ENCODE measurements around the gene SNRPA1.

Gene SNRPA1

DNA sequence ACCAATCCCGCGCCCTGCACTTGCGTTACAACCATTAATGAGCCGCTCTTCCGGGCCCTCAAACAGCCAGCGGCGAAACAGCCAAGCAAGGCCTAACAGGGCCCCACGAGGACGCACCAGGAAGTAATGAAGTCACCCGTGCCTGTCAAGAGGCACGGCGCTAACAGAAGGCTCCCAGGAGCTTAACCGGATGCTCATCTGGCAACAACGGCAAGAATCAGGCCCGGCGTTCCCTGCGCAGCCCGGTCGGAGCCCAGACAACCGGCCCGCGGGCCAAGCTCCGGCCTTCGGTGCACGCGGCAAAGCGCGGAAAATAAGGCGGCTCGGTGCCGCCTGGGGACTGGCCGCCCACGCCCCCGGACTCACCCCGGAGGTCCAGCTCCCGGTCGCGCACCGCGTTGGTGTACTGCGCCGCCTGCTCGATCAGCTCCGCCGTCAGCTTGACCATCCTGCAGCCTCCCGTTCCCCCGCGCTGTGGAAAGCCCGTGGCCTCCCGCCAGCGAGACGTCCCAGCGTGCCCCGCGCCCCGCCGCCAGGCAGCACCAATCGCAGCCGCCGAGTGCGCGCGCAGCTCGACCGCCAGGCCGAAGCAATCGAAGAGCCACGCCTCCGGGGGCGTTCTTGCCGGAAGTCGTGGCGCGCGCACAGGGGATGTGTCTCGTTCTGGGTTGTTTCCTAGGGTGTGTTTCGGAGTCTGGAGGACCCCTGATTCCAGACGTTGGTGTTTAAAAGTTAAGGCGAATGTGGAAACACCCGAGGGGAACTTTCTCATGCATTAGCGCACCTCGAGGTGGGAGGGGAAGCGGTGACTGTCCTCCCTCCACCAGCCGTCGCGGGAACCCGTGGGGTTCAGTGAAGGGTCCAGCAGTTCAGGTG lies at the start of gene SNRPA1:
SNRPA1 (minus strand) TSS at position 518 of the 876 bp plus-strand sequence; CDS start at position 448, 70 bp downstream.
- DNase-seq (ENCODE audit: low read depth), result peak; percentile 97

DNA sequence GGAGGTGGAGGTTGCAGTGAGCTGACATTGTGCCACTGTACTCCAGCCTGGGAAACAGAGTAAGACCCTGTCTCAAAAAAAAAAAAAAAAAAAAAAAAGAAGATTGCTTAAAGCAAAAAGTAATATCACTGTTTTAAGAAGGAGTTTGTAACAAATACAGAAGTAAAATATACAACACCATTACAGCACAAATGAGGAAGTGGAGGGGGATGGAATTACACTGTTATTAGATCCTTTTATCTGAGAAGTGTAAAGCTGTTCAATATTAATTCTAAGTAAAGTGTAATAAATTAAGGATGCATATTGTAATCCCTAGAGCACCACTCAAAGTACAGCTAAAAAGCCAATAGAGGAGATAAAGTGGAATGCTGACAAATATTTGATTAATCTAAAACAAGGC lies 47.0 kb upstream of the SNRPA1 start:
- no peak for DNase-seq (ENCODE audit: low read depth)

DNA sequence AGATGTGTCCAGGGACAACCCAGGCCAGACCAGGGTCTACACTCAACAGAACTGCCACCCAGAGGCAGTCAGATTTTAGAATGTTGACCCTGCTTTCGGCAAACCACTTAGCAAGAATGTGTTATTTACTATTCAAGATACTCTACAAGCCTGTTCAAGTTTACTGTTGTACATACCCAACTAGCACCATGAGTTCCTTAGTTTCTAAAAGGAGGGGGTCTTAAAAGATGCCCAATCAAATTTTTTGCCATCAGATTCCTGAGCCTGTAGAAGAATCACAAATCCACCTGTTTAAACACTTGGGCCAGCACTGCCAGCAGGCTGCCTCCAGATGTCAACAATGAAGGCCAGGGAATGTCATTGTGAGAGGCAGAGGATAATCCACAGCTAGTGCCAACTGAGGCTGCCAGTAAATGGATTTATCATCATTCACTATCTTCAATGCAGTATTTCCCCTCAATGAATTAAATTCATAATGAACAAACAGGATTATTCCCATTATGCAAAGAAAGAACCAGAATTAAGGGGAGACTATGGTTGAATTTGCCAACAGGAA lies 43.5 kb upstream of the SNRPA1 start:
- DNase-seq (ENCODE audit: low read depth), result no peak

- no peak for DNase-seq (ENCODE audit: low read depth)
These were observed 42.9 kb upstream of the SNRPA1 start for GRCh38 chr15:101337976-101338375.

- DNase-seq (ENCODE audit: low read depth), result peak; percentile 42
These were observed 39.1 kb upstream of the SNRPA1 start for GRCh38 chr15:101333907-101334789.

DNA sequence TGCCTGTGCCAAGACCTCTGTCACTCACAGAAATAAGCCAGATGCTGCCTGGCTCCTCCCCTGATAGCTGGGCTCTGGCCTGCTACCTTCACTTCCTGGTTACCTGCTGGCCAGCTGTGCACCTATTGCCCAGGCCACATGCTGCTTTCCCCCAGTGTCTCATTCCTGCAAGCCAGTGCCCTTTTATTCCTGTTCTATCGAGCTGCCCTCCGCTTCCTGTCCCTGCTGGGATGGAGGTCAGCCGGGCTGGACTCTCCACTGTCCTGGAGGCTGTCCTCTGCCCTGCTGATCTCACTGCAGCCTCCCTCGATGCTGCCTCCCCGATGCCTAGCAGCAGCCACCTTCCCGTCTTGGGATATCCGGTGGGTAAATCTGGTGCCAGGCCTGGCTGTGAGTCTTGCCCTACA lies 37.0 kb upstream of the SNRPA1 start:
- no peak for DNase-seq (ENCODE audit: low read depth)

- DNase-seq (ENCODE audit: low read depth), result no peak
These were observed 34.9 kb upstream of the SNRPA1 start for GRCh38 chr15:101329867-101330380.

GRCh38 chr15:101329309-101329863 lies 34.3 kb upstream of the SNRPA1 start:
- DNase-seq (ENCODE audit: low read depth), result no peak

- DNase-seq (ENCODE audit: low read depth), result no peak
These were observed 33.0 kb upstream of the SNRPA1 start for GRCh38 chr15:101328001-101328400.

GRCh38 chr15:101327147-101327740 lies 32.2 kb upstream of the SNRPA1 start:
- DNase-seq (ENCODE audit: low read depth), result no peak

- DNase-seq (ENCODE audit: low read depth), result no peak
These were observed 31.6 kb upstream of the SNRPA1 start for GRCh38 chr15:101326462-101327146.

- no peak for DNase-seq (ENCODE audit: low read depth)
These were observed 30.9 kb upstream of the SNRPA1 start for GRCh38 chr15:101326026-101326315.

GRCh38 chr15:101325263-101326025 lies 30.4 kb upstream of the SNRPA1 start:
- no peak for DNase-seq (ENCODE audit: low read depth)

GRCh38 chr15:101324524-101325177 lies 29.6 kb upstream of the SNRPA1 start:
- no peak for DNase-seq (ENCODE audit: low read depth)

GRCh38 chr15:101323793-101324523 lies 28.9 kb upstream of the SNRPA1 start:
- no peak for DNase-seq (ENCODE audit: low read depth)

DNA sequence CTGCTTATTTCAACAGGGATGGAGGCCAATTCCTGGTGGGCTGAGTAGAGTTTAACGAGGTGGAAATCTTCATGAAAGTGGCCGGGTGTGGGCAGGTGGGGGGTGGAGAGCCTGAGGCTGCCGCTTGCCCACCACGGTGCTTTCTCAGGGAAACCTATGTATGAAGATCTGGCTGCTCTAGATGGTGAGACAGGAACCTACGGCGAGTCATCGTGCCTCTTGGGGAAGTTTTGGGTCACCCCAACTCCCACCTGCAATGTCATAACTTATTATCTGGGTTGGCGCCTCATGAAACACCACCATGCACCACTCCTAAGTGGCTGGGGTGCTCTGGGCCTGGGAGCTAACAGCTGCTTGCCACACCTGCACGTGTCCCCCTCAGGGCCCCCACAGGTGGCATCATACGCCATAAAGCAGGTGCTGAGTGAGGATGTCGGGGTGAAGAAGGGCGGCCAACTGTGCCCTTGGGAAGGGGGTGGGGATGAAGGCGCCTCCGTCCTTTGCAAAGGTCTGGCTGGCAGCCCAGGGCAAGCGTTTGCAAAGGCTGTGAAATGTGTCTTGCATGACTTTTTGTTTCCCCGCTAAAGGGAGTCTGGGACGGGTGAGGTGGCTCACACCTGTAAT lies 27.9 kb upstream of the SNRPA1 start:
- DNase-seq (ENCODE audit: low read depth), result no peak

DNA sequence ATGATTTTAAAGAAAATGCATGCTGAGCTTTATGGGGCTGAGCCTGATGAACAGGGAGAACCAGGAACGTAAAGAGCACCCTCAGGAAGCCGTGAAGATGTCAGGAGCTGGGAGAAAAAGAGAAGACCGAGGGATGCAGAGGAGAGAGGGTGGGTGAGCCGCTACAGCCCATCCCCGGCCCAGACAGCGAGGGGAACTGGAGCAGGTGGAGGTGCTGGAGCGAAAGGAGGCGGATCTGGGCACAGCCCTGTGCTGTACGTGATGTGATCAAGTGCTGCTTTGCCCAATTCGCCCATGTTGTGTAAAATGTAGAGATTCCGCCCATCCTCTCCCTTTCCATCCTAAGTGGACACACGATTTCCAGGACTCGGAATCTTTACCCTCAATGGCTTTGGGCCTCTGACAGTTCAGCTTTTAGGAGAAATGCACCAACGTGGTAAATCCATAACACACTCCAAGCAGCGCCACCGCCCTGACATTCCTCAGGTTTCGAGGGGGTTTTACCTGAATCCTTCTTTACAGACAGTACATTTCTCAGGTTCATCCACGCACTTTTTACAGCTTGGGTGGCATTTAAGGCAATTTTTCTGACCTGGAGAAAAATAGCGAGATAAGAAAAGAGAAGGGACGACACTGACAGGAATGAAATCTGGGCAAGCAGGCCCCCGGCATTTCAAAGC lies 27.1 kb upstream of the SNRPA1 start:
- DNase-seq (ENCODE audit: low read depth), result no peak

- DNase-seq (ENCODE audit: low read depth), result peak; percentile 36
These were observed 25.5 kb upstream of the SNRPA1 start for GRCh38 chr15:101320501-101321052.

Data from stimulated activated CD8-positive, alpha-beta memory T cell treated with anti-CD3 and anti-CD28 coated beads, Interleukin-4, amount 100 ng/mL, for 24 hours (primary cell).